ENCODE data around the gene ALDOA. TPM values are rescaled to one million over a fixed set of nuclear protein-coding genes. Genes with fewer than 3 reads are reported as not detected.

ALDOA gene
- total RNA-seq, 1 donor from 2014 or later: 600 TPM

DNA sequence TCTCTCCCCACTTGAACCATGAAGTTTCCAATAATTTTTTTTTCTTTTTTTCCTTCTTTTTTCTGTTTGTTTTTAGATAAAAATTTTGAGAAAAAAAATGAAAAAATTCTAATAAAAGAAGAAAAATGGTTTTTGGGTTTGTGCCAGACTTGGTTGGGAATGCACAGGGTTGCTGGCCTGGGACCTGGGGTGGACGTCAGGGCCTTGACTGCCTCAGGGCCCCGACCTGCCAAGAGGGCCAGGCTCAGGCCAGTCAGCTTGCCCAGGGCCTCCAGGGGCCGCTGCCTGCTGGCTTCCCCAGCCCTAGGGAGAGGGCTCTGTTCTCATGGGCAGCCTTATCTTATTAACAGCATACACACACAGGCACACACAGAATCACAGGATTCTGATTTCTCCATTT lies 19.7 kb downstream of the ALDOA start:
- intact Hi-C loops (cut with DNase I): no loop called here
- ATAC-seq: peak; percentile 51
- DNase-seq (ENCODE audit: low spot score): no peak

DNA sequence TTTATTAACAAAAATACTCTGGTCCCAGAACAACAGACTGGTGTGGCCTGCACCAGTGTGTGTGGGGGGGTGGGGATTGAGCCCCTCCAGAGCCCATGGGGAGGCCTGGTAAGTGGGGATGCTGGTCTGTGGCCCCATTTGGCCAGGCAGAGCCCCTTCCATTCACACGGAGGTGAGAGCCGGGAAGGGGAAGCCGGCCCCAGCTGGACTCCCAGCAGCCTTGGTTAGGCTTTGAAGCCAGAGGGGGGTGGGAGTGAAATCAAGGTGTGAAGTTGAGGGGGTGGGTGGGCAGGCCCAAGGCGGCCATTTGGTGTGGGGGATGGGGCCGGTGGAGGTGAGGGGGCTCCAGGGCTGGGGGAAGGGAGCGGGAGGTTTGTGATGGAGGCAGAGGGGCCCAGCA lies 20.3 kb downstream of the ALDOA start:
- no peak for ATAC-seq
- intact Hi-C loops (cut with DNase I): no loop called here

GRCh38 chr16:30086291-30087140 lies 21.0 kb downstream of the ALDOA start:
- no peak for DNase-seq (ENCODE audit: low spot score)
- ATAC-seq: no peak
- intact Hi-C loops (cut with DNase I): no loop called here

More for the DNA sequence above, 20.3 kb downstream of the ALDOA start:
- DNase-seq (ENCODE audit: low spot score): no peak

DNA sequence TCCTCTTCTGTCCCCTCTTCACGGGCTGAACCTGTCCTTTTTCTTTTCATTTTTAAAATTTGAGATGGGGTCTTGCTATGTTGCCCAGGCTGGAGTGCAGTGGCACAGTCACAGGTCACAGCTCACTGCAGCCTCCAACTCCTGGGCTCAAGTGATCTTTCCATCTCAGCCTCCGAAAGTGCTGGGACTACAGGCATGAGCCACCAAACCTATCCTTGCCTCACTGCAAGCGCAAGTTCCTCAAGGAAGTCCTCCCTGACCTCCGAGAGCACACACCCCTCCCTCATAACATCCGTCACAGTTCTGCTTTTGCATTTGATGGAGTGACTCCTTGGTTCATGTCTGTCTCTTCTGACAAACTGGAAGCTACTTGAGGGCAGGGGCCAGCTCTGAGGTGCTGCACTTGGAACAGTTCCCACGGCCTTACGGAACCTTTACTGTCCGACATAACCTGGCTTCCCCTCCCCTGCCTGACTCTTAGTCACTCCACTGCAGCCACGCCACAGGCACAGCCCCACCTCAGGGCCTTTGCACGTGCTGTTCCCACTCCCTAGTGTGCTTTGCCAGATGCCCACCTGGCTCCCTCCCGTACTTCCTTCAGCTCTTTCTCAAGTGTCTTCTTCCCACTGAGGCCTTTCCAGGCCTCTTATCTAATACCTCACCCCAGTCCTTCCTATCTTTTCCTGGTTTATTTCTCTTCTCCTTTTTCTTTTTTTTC lies 21.8 kb downstream of the ALDOA start:
- intact Hi-C loops (cut with DNase I): no loop called here
- DNase-seq (ENCODE audit: low spot score) (no peak), ATAC-seq (no peak)

GRCh38 chr16:30088237-30088831 lies 22.8 kb downstream of the ALDOA start:
- no peak for DNase-seq (ENCODE audit: low spot score)
- intact Hi-C loops (cut with DNase I): no loop called here
- no peak for ATAC-seq

- DNase-seq (ENCODE audit: low spot score): no peak
- no peak for ATAC-seq
- intact Hi-C loops (cut with DNase I): no loop called here
Measured at GRCh38 chr16:30088832-30089624, 23.5 kb downstream of the ALDOA start.

DNA sequence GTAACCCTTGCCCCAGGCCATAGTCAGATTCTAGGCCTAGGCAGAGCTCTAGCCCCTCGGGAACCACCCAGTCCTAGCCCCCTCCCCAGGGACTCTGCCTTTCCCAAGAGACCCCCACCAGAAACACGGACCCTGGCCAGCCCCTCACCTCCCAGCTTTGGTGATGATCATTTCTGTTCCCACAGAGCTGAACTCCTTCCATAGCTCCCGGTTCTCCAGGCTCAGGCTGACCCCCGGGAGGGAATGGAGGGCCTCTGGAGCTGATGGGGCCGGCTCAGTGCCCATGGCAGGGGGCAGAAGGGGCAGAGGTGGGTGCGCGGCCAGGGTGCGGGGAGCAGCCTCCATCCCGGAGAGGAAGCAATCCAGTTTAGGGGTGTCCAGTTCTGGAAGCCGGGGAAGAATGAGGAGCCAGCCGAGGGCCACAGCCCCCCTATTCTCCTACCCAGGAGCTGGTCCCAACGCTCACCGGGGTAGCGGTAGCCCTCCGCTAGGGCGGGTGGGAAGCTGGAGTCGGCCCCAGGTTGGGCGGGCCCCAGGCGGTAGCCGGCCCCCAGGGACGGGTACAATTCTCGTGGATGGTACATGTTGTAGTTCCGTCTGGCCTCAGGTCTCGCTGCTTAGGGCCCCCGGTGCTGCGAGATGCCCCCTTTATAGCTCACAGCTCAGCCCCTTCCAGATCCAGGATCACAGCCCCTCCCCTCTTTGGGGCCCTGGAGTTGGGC lies 25.2 kb downstream of the ALDOA start:
- intact Hi-C loops (cut with DNase I): loop anchor here (10.0 kb wide), 1 partner anchor 314 kb away; the partner anchor contains the start of gene ZNF771
- ATAC-seq (no peak), DNase-seq (ENCODE audit: low spot score) (no peak)

DNA sequence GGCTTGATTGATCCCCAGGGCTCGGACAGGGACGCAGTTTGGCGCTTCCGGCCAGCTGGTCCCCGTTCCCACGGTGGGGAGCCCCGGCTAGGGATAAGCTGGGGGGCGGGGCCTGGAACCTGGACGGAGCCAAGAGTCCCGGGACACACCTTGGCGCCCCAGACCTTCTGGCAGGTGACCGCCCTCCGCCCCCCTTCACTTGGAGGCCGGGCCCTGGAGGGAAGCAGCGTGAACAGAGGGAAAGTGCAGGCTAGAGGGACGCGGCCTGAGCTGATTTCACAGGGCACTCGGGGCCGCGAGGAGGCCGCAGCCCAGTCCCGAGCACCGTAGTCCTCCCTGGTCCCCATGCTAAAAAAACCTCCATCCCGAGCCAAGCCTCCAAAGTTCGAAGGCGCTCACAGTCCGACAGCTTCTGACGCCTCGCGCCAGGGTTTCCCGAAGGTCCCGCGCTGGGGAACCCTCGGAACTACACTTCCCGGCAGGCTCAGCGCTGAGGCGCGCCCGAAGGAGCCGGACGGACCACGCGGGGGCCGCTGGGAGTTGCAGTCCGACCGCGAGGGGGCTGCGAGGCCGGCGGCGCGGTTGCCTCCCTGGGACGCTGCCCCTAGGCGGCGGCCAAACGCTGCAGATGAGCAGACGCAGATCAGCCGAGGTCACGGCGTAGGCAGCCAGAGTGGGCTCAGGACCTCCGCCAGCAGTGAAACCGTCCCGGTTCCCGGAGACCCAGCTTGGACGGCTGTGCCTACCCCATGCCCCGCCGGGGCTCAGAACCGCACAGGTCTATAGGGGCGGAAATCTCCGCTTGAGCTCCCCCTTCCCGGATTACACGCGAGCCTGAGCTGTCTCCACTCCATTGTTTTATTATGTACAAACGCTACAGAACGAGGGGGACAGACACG lies 26.2 kb downstream of the ALDOA start, which contains the start of gene TBX6:
Gene TBX6, minus strand, starts transcription at position 451 of the 899 bp plus-strand sequence. CDS start 731 bp downstream, outside the sequence.
- ATAC-seq: peak; percentile 93
- intact Hi-C loops (cut with DNase I): loop anchor here (10.0 kb wide), 1 partner anchor 313 kb away; the partner anchor contains the start of gene ZNF771
- peak; percentile 94 for DNase-seq (ENCODE audit: low spot score)

GRCh38 chr16:30092373-30093010 lies 26.9 kb downstream of the ALDOA start:
- intact Hi-C loops (cut with DNase I): loop anchor here (10.0 kb wide), 1 partner anchor 312 kb away; the partner anchor contains the start of gene ZNF771
- peak; percentile 74 for ATAC-seq

DNA sequence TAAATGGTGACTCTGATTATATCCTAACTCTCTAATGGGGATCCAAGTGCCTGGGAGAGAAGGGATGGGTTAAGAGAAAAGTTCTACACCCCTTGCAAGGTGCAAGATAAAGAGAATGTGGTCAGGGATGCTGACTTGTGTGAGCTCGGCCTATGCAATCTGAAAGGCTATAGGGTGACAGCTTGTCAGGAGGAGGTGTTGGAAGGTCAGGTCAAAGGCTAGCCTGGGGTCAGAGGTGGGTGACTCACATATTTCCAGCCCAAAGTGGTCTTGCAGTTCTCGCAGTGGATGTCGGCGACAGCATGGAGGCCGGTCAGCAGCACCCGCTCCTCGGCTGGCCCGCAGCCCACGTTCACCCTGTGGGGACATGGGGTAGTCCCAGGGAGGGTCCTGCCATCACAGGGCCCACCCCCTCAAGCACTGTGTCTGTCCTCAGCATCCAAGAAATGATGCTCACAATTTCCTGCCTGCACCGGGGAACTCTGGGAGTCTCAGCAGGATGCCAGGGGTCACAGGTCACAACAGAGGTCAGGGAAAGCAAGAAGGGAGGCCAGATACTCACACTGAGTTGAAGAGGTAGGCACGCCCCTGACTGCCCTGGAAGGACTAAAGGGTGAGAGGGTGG lies 29.1 kb downstream of the ALDOA start:
- intact Hi-C loops (cut with DNase I): loop anchor here (10.0 kb wide), 1 partner anchor 310 kb away; the partner anchor contains the start of gene ZNF771
- ATAC-seq (no peak), DNase-seq (ENCODE audit: low spot score) (no peak)

More at GRCh38 chr16:30092373-30093010, 26.9 kb downstream of the ALDOA start:
- peak; percentile 81 for DNase-seq (ENCODE audit: low spot score)

GRCh38 chr16:30095166-30096078 lies 29.9 kb downstream of the ALDOA start:
- ATAC-seq (no peak), DNase-seq (ENCODE audit: low spot score) (peak; percentile 74)
- intact Hi-C loops (cut with DNase I): loop anchor here (10.0 kb wide), 1 partner anchor 309 kb away; the partner anchor contains the start of gene ZNF771

GRCh38 chr16:30096105-30096861 lies 30.7 kb downstream of the ALDOA start, which contains the start of gene YPEL3:
YPEL3 (minus strand) TSS chr16:30096213; CDS start chr16:30095482, 731 bp downstream.
- DNase-seq (ENCODE audit: low spot score) (peak; percentile 95), ATAC-seq (peak; percentile 77)
- intact Hi-C loops (cut with DNase I): loop anchor here (10.0 kb wide), 1 partner anchor 309 kb away; the partner anchor contains the start of gene ZNF771

GRCh38 chr16:30096862-30097563 lies 31.5 kb downstream of the ALDOA start:
- ATAC-seq: no peak
- intact Hi-C loops (cut with DNase I): loop anchor here (10.0 kb wide), 1 partner anchor 308 kb away; the partner anchor contains the start of gene ZNF771
- no peak for DNase-seq (ENCODE audit: low spot score)
